Right lung (tissue), 5 donors: ENCODE results near the gene TINAGL1. TPM values are rescaled to one million over a fixed set of nuclear protein-coding genes. Genes with fewer than 3 reads are reported as not detected.

ENCODE experiments used
- DNase-seq, 2 donors: peaks; one replicate each; pipeline ENCODE4 v3.0.0-alpha.2; 2013
- polyA plus RNA-seq, 5 donors: library from polyadenylated mRNA; unstranded; fragments of 120-200 nt; gene quantifications; one replicate each; pipeline versions ENCODE4 v1.2.1 to v1.2.3, GENCODE V29; 2013; ENCODE audit warnings: inconsistent platforms in 1 of 5, low replicate concordance in 1 of 5; ENCODE audit not compliant: insufficient read length in 5 of 5, insufficient read depth in 1 of 5

TINAGL1 gene
- polyA plus RNA-seq, 5 donors, result 32.2 to 51.7 (median 50.7) TPM

- no peak for DNase-seq
Observed at GRCh38 chr1:31596737-31597097, 20.4 kb downstream of the TINAGL1 start.

- no peak for DNase-seq
Observed at GRCh38 chr1:31598980-31599379, 22.7 kb downstream of the TINAGL1 start.

GRCh38 chr1:31600641-31601040, 24.3 kb downstream of the TINAGL1 start:
- DNase-seq, result no peak

GRCh38 chr1:31602081-31602480, 25.8 kb downstream of the TINAGL1 start:
- DNase-seq, result no peak

- no peak for DNase-seq
Observed at GRCh38 chr1:31605908-31606427, 29.7 kb downstream of the TINAGL1 start.

- no peak for DNase-seq
Observed at GRCh38 chr1:31607360-31607759, 31.0 kb downstream of the TINAGL1 start.

GRCh38 chr1:31609514-31610118, 33.3 kb downstream of the TINAGL1 start:
- no peak for DNase-seq

- DNase-seq, result no peak
Observed at GRCh38 chr1:31614414-31615005, 38.2 kb downstream of the TINAGL1 start.

GRCh38 chr1:31615414-31615813, 39.1 kb downstream of the TINAGL1 start:
- no peak for DNase-seq

GRCh38 chr1:31615939-31616338, 39.6 kb downstream of the TINAGL1 start:
- DNase-seq, result no peak

- no peak for DNase-seq
Observed at GRCh38 chr1:31617218-31617915, 41.1 kb downstream of the TINAGL1 start, which contains the start of gene HCRTR1. HCRTR1 (plus strand) TSS chr1:31617689; CDS start chr1:31619193, 1,504 bp downstream.

GRCh38 chr1:31617916-31618746, 41.8 kb downstream of the TINAGL1 start:
- DNase-seq, result peak; percentile 35 to 49

- DNase-seq, result no peak
Observed at GRCh38 chr1:31618916-31619846, 42.9 kb downstream of the TINAGL1 start.

GRCh38 chr1:31620631-31621497, 44.5 kb downstream of the TINAGL1 start:
- DNase-seq, result no peak

- DNase-seq, result no peak
Observed at GRCh38 chr1:31621498-31621820, 45.1 kb downstream of the TINAGL1 start.

- DNase-seq, result no peak
Observed at GRCh38 chr1:31621847-31622730, 45.8 kb downstream of the TINAGL1 start.

GRCh38 chr1:31623365-31623764, 47.0 kb downstream of the TINAGL1 start:
- no peak for DNase-seq

GRCh38 chr1:31624309-31624708, 48.0 kb downstream of the TINAGL1 start:
- no peak for DNase-seq
